Measurements from ENCODE around the gene CCL21.

The CCL21 gene

DNA sequence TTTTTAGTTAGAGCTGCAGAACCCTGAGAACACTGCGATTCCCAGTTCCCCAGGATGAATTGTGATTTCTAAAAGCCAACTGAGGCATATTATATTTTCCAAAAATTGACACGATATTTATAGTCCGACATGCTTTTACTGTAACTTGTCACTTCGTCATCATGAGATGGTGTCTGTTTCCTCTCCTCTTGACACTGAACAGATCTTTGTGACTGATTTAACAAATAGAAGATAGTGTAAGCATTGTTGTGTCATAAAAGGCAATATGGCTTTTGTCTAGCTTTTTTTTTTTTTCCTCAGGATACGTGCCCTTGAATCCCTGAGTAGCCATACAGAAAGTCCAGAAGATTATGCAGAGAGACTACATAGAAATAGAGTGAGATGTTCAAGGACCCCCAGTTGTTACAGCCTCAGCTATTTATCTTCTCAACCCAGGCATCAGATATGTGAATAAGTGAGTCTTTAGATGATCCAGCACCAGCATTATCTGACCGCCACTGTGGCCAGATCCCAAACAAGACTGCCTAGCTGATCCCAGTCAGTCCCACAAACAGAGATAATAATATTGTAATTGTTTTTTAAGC, 27.8 kb upstream of the CCL21 start:
- no peaks in the 10 kb centered on the region for H3K36me3 ChIP-seq (ENCODE audit: control insufficient read depth in 2 of 2, insufficient read depth in 1 of 2, low read length in 2 of 2)
- ChIA-PET CTCF (interaction anchor here (0.5 to 1.1 kb wide), 4 partner anchors 30 to 1301 kb away, joined by 3 to 4 read pairs (median 3); no protein-coding TSS in a partner anchor), POLR2A (no interaction called here)
- H3K27ac ChIP-seq (ENCODE audit: extremely low read depth, low read depth, low read length) = no peak overlapping the region
- no peak for TF ChIP-seq ZNF692 (tag by site-specific recombination; IDR thresholded peaks at IDR 0.05)
- TF ChIP-seq ZNF121 (tag by site-specific recombination; IDR thresholded peaks at IDR 0.05) = no peak
- no peak for TF ChIP-seq KLF10 (tag by site-specific recombination; IDR thresholded peaks at IDR 0.05)
- TF ChIP-seq ZNF645 (tag by site-specific recombination; IDR thresholded peaks at IDR 0.05) = no peak
- no peaks in the 10 kb centered on the region for H3K4me1 ChIP-seq (ENCODE audit: control insufficient read depth, insufficient read depth, low read length)
- no peak overlapping the region for H3K4me3 ChIP-seq (ENCODE audit: low read depth, low read length)
- no peaks in the 10 kb centered on the region for H3K9me3 ChIP-seq (ENCODE audit: control insufficient read depth, insufficient read depth, low read depth, low read length)

DNA sequence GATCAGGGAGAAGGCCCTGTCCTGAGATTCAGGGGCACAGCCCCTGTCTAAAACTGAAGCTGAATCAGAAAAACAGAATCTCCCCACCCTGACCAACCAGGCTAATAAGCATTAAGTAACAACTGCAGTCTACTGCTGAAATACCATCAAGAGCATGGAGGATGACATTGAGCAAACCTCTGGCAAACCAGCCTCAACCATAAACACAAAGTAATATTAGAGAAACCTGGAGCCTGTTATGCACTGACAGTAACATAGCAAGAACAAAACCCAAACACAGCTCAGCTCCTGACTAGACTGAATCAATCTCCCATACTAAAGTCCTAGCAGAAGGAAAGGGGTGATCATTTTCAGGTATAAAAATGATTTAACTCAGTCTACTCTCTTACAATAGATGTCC, 24.8 kb upstream of the CCL21 start:
- Histone ChIP-seq H3K9me3 (ENCODE audit: control insufficient read depth, insufficient read depth, low read depth, low read length) (no peaks in the 10 kb centered on the region), H3K36me3 (ENCODE audit: control insufficient read depth in 2 of 2, insufficient read depth in 1 of 2, low read length in 2 of 2) (no peaks in the 10 kb centered on the region), H3K4me3 (ENCODE audit: low read depth, low read length) (no peak overlapping the region), H3K4me1 (ENCODE audit: control insufficient read depth, insufficient read depth, low read length) (no peaks in the 10 kb centered on the region), H3K27ac (ENCODE audit: extremely low read depth, low read depth, low read length) (no peak overlapping the region)
- POLR2A ChIA-PET = no interaction called here
- TF ChIP-seq ZNF140 (tag by site-specific recombination; IDR thresholded peaks at IDR 0.05) (no peak), ZNF132 (tag by site-specific recombination; IDR thresholded peaks at IDR 0.05; ENCODE audit: borderline replicate concordance) (no peak), ZBTB10 (tag by site-specific recombination; IDR thresholded peaks at IDR 0.05) (no peak), ZNF416 (tag by site-specific recombination; IDR thresholded peaks at IDR 0.05) (no peak), ZNF133 (tag by site-specific recombination; IDR thresholded peaks at IDR 0.05) (no peak), ZBTB17 (tag by site-specific recombination; IDR thresholded peaks at IDR 0.05) (no peak)
- CTCF ChIA-PET = interaction anchor here (0.8 to 1.0 kb wide), 4 partner anchors 19 to 247 kb away, joined by 3 to 7 read pairs (median 4); no protein-coding TSS in a partner anchor

- Histone ChIP-seq H3K36me3 (ENCODE audit: control insufficient read depth in 2 of 2, insufficient read depth in 1 of 2, low read length in 2 of 2) (no peaks in the 10 kb centered on the region), H3K4me3 (ENCODE audit: low read depth, low read length) (no peak overlapping the region), H3K9me3 (ENCODE audit: control insufficient read depth, insufficient read depth, low read depth, low read length) (no peaks in the 10 kb centered on the region), H3K27ac (ENCODE audit: extremely low read depth, low read depth, low read length) (no peak overlapping the region), H3K4me1 (ENCODE audit: control insufficient read depth, insufficient read depth, low read length) (no peaks in the 10 kb centered on the region)
- ChIA-PET CTCF (interaction anchor here (0.7 to 1.9 kb wide), 2 partner anchors 32 to 126 kb away, joined by 3 to 6 read pairs; no protein-coding TSS in a partner anchor), POLR2A (no interaction called here)
- TF ChIP-seq, protein P1, sequence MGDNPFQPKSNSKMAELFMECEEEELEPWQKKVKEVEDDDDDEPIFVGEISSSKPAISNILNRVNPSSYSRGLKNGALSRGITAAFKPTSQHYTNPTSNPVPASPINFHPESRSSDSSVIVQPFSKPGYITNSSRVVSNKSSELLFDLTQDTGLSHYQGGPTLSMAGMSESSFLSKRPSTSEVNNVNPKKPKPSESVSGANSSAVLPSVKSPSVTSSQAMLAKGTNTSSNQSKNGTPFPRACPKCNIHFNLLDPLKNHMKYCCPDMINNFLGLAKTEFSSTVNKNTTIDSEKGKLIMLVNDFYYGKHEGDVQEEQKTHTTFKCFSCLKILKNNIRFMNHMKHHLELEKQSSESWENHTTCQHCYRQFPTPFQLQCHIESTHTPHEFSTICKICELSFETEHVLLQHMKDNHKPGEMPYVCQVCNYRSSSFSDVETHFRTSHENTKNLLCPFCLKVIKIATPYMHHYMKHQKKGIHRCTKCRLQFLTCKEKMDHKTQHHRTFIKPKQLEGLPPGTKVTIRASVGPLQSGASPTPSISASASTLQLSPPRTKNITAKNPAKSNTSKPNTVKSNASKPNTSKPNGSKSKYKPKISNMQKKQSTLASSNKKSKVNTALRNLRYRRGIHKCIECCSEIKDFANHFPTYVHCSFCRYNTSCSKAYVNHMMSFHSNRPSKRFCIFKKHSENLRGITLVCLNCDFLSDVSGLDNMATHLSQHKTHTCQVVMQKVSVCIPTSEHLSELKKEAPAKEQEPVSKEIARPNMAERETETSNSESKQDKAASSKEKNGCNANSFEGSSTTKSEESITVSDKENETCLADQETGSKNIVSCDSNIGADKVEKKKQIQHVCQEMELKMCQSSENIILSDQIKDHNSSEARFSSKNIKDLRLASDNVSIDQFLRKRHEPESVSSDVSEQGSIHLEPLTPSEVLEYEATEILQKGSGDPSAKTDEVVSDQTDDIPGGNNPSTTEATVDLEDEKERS (tag by site-specific recombination; IDR thresholded peaks at IDR 0.05) = no peak
- TF ChIP-seq ZNF426 (tag by site-specific recombination; IDR thresholded peaks at IDR 0.05) = no peak
- TF ChIP-seq GLI4 (tag by site-specific recombination; IDR thresholded peaks at IDR 0.05) = no peak
- TF ChIP-seq GLIS1 (tag by site-specific recombination; IDR thresholded peaks at IDR 0.05) = no peak
- TF ChIP-seq, protein P2, sequence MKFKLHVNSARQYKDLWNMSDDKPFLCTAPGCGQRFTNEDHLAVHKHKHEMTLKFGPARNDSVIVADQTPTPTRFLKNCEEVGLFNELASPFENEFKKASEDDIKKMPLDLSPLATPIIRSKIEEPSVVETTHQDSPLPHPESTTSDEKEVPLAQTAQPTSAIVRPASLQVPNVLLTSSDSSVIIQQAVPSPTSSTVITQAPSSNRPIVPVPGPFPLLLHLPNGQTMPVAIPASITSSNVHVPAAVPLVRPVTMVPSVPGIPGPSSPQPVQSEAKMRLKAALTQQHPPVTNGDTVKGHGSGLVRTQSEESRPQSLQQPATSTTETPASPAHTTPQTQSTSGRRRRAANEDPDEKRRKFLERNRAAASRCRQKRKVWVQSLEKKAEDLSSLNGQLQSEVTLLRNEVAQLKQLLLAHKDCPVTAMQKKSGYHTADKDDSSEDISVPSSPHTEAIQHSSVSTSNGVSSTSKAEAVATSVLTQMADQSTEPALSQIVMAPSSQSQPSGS (tag by site-specific recombination; IDR thresholded peaks at IDR 0.05; ENCODE audit: low read depth) = no peak
- TF ChIP-seq ZNF529 (tag by site-specific recombination; IDR thresholded peaks at IDR 0.05; ENCODE audit: insufficient replicate concordance) = no peak
- no peak for TF ChIP-seq ZNF701 (tag by site-specific recombination; IDR thresholded peaks at IDR 0.05)
- TF ChIP-seq ZFP3 (tag by site-specific recombination; IDR thresholded peaks at IDR 0.05; ENCODE audit: low read depth) = no peak
- no peak for TF ChIP-seq ZNF366 (tag by site-specific recombination; conservative IDR thresholded peaks at IDR 0.05)
- no peak for TF ChIP-seq SETDB1 (IDR thresholded peaks at IDR 0.05; ENCODE audit: insufficient read length, low read length)
- TF ChIP-seq ZFHX2 (tag by site-specific recombination; conservative IDR thresholded peaks at IDR 0.05) = no peak
- no peak for TF ChIP-seq ZNF416 (tag by site-specific recombination; IDR thresholded peaks at IDR 0.05)
These were observed 22.9 kb upstream of the CCL21 start for GRCh38 chr9:34732886-34733285.
